GM12878 (cell line): ENCODE results near the gene SPAG7. TPM values are rescaled to one million over a fixed set of nuclear protein-coding genes. Genes with fewer than 3 reads are reported as not detected.

ENCODE experiments used
- CHD2 ChIP-seq: IDR thresholded peaks from 2 replicates; pipeline ENCODE4 v1.6.1; 2011; ENCODE audit warnings: low read depth, low read length, improper control_type of control experiment, borderline replicate concordance
- CHD4 ChIP-seq: fragments of 200-600 bp; sonication (generic); IDR thresholded peaks from 2 replicates; pipeline ENCODE4 v1.6.1; 2016; ENCODE audit warnings: mild to moderate bottlenecking
- CREM ChIP-seq: IDR thresholded peaks from 2 replicates; pipeline ENCODE4 v1.6.1; 2014; ENCODE audit warnings: antibody characterized with exemption, low read depth
- E4F1 ChIP-seq: fragments of 450-650 bp; IDR thresholded peaks from 2 replicates; pipeline ENCODE4 v1.6.1; 2018; ENCODE audit warnings: borderline replicate concordance, mild to moderate bottlenecking; ENCODE audit not compliant: partially characterized antibody
- EED ChIP-seq: sonication (generic); IDR thresholded peaks from 2 replicates; pipeline ENCODE4 v1.6.1; 2016; ENCODE audit warnings: antibody characterized with exemption, low read depth
- FOS ChIP-seq: IDR thresholded peaks from 3 replicates; pipeline ENCODE4 v1.6.1; 2011; ENCODE audit warnings: borderline replicate concordance; ENCODE audit not compliant: insufficient read length; ENCODE audit errors: extremely low read depth
- HDGF ChIP-seq: fragments of 450-650 bp; IDR thresholded peaks from 2 replicates; pipeline ENCODE4 v1.6.1; 2016; ENCODE audit warnings: antibody characterized with exemption
- HSF1 ChIP-seq: fragments of 150-350 bp; IDR thresholded peaks from 2 replicates; pipeline ENCODE4 v1.6.1; 2014; ENCODE audit warnings: mild to moderate bottlenecking, low read depth, low read length
- IKZF1 ChIP-seq: fragments of 450-650 bp; conservative IDR thresholded peaks from 2 replicates; pipeline ENCODE4 v1.6.1; 2017; ENCODE audit warnings: antibody characterized with exemption, mild to moderate bottlenecking
- MLLT1 ChIP-seq: fragments of 450-650 bp; IDR thresholded peaks from 2 replicates; pipeline ENCODE4 v1.6.1; 2016; ENCODE audit warnings: mild to moderate bottlenecking
- NR2F1 ChIP-seq: fragments of 450-650 bp; conservative IDR thresholded peaks from 2 replicates; pipeline ENCODE4 v1.6.1; 2017; ENCODE audit warnings: mild to moderate bottlenecking
- PML ChIP-seq: IDR thresholded peaks from 2 replicates; pipeline ENCODE4 v1.6.1; 2012; ENCODE audit warnings: low read length, inconsistent platforms
- POLR2AphosphoS2 ChIP-seq: IDR thresholded peaks from 2 replicates; pipeline ENCODE4 v1.6.1; 2011; ENCODE audit warnings: low read depth, mild to moderate bottlenecking, low read length, improper control_type of control experiment, moderate library complexity
- POLR2AphosphoS5 ChIP-seq: IDR thresholded peaks from 2 replicates; pipeline ENCODE4 v1.6.1; 2011; ENCODE audit warnings: mild to moderate bottlenecking, low read length, inconsistent platforms
- POU2F2 ChIP-seq: IDR thresholded peaks from 3 replicates; pipeline ENCODE4 v1.6.1; 2011; ENCODE audit warnings: low read depth, mild to moderate bottlenecking, low read length, borderline replicate concordance
- SPI1 ChIP-seq: IDR thresholded peaks from 2 replicates; pipeline ENCODE4 v1.6.1; 2011; ENCODE audit warnings: low read depth, mild to moderate bottlenecking, low read length, moderate library complexity, borderline replicate concordance; ENCODE audit not compliant: insufficient read depth
- USF1 ChIP-seq: IDR thresholded peaks from 2 replicates; pipeline ENCODE4 v1.6.1; 2011; ENCODE audit warnings: borderline replicate concordance, low read depth, mild to moderate bottlenecking, moderate library complexity, mixed read lengths, low read length; ENCODE audit not compliant: insufficient read depth; ENCODE audit errors: extremely low read length
- WRNIP1 ChIP-seq: IDR thresholded peaks from 2 replicates; pipeline ENCODE4 v1.6.1; 2011; ENCODE audit warnings: low read depth, low read length, improper control_type of control experiment, borderline replicate concordance
- YY1 ChIP-seq: IDR thresholded peaks from 2 replicates; pipeline ENCODE4 v1.6.1; 2011; ENCODE audit warnings: low read depth, mild to moderate bottlenecking, low read length
- polyA plus RNA-seq, 11 experiments: library from polyadenylated mRNA; depleted of rRNA in 4 of 11; unstranded in 6 of 11; stranded (reverse) in 5 of 11; fragments of >200 nt; fragmentation: Nextera tagmentation in 4 of 11; fragmentation: Illumina TruSeq in 1 of 11; extraction: Ambion mirVana in 4 of 11; extraction: Trizol in 1 of 11; gene quantifications; 1 replicate in 1 of 11; 2 replicates in 10 of 11; pipeline versions ENCODE4 v1.2.1 to v1.2.3, GENCODE V29; 2011 to 2016; ENCODE audit warnings: inconsistent platforms in 2 of 11, missing spikeins in 2 of 11, low read depth in 1 of 11
- total RNA-seq, 4 experiments: library from RNA; depleted of rRNA in 3 of 4; stranded (reverse); fragments of >200 nt in 3 of 4; fragmentation: Illumina TruSeq in 1 of 4; extraction: Trizol in 1 of 4; gene quantifications; 2 replicates each; pipeline versions ENCODE4 v1.2.1 to v1.2.3, GENCODE V29; 2013 to 2021
- TF ChIP-seq, protein P1 (sequence below): fragments of 450-650 bp; IDR thresholded peaks from 2 replicates; pipeline ENCODE4 v1.6.1; 2018; ENCODE audit warnings: mild to moderate bottlenecking, low read depth, moderate library complexity; ENCODE audit not compliant: partially characterized antibody

The SPAG7 gene
- total and polyA plus RNA-seq, 10 of the 15 experiments (the other 5 are each of a cell fraction or from before 2014, with no cell fraction given): 7.9 to 146 (median 88.7) TPM

- no peak for TF ChIP-seq E4F1
- no peak for TF ChIP-seq POU2F2
- peak; percentile 29; the same call in 1 of the 2 replicates for TF ChIP-seq POLR2AphosphoS5
- peak; percentile 34; the same call in 1 of the 2 replicates for TF ChIP-seq NR2F1
- no peak for TF ChIP-seq CHD2
- no peak for TF ChIP-seq FOS
- TF ChIP-seq HSF1: no peak
- peak; percentile 57; the same call in 1 of the 2 replicates for TF ChIP-seq POLR2AphosphoS2
- TF ChIP-seq USF1: no peak
- no peak for TF ChIP-seq PML
- peak; percentile 76 for TF ChIP-seq EED
- 0 out of 2 replicates have a peak, but pooled peaks have one; percentile 40 for TF ChIP-seq HDGF
- TF ChIP-seq IKZF1: peak; percentile 79
- 0 out of 2 replicates have a peak, but pooled peaks have one; percentile 20 for TF ChIP-seq YY1
- TF ChIP-seq MLLT1: peak; percentile 74; the same call in 1 of the 2 replicates
- no peak for TF ChIP-seq CHD4
- TF ChIP-seq, protein P1, sequence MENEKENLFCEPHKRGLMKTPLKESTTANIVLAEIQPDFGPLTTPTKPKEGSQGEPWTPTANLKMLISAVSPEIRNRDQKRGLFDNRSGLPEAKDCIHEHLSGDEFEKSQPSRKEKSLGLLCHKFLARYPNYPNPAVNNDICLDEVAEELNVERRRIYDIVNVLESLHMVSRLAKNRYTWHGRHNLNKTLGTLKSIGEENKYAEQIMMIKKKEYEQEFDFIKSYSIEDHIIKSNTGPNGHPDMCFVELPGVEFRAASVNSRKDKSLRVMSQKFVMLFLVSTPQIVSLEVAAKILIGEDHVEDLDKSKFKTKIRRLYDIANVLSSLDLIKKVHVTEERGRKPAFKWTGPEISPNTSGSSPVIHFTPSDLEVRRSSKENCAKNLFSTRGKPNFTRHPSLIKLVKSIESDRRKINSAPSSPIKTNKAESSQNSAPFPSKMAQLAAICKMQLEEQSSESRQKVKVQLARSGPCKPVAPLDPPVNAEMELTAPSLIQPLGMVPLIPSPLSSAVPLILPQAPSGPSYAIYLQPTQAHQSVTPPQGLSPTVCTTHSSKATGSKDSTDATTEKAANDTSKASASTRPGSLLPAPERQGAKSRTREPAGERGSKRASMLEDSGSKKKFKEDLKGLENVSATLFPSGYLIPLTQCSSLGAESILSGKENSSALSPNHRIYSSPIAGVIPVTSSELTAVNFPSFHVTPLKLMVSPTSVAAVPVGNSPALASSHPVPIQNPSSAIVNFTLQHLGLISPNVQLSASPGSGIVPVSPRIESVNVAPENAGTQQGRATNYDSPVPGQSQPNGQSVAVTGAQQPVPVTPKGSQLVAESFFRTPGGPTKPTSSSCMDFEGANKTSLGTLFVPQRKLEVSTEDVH: no peak
- TF ChIP-seq SPI1: no peak
- no peak for TF ChIP-seq WRNIP1
- TF ChIP-seq CREM: no peak
Measured at GRCh38 chr17:4934173-4934979, 33.2 kb downstream of the SPAG7 start (continued).
